ENCODE results near the gene GRIK1. TPM values are rescaled to one million over a fixed set of nuclear protein-coding genes. Genes with fewer than 3 reads are reported as not detected.
A peak's percentile ranks its signal among the peaks of the same experiment; 100 is the strongest.

Gene GRIK1
- total RNA-seq, 4 donors from 2014 or later = 1.2 to 7.4 (median 1.3) TPM; not detected in 1

DNA sequence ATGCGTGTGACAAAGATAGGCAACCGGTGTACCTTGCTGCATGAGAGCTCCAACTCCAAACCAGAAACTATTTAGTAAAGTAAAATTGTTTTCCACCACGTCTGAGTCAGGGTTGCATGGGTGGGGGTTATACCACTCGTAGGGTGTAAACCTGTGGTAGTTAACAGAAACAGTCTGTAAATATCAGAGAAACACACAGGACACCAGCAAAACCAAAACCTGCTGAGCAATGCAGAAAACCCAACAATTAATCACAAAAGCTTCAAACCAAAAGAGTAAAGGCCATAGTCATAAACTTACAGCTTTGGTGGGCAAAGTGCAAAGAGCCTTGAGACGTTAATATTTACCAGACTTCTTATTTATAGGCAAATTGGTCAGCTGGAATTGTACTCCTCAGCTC, 358.4 kb downstream of the GRIK1 start:
- no peaks in the 10 kb centered on the region for H3K9me3 ChIP-seq
- TF ChIP-seq, protein P1, sequence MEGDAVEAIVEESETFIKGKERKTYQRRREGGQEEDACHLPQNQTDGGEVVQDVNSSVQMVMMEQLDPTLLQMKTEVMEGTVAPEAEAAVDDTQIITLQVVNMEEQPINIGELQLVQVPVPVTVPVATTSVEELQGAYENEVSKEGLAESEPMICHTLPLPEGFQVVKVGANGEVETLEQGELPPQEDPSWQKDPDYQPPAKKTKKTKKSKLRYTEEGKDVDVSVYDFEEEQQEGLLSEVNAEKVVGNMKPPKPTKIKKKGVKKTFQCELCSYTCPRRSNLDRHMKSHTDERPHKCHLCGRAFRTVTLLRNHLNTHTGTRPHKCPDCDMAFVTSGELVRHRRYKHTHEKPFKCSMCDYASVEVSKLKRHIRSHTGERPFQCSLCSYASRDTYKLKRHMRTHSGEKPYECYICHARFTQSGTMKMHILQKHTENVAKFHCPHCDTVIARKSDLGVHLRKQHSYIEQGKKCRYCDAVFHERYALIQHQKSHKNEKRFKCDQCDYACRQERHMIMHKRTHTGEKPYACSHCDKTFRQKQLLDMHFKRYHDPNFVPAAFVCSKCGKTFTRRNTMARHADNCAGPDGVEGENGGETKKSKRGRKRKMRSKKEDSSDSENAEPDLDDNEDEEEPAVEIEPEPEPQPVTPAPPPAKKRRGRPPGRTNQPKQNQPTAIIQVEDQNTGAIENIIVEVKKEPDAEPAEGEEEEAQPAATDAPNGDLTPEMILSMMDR (IDR thresholded peaks at IDR 0.05) = no peak
- TF ChIP-seq POLR2A (IDR thresholded peaks at IDR 0.05) = no peak
- H3K36me3 ChIP-seq = no peaks in the 10 kb centered on the region
- H3K4me1 ChIP-seq = no peaks in the 10 kb centered on the region
- H3K4me3 ChIP-seq = peak overlapping the region in 2 of 4 donors; percentile 21 to 33
- DNase-seq = no peak
- H3K27ac ChIP-seq = peak overlapping the region in 2 of 4 donors; percentile 11 to 44
- H3K27me3 ChIP-seq = no peaks in the 10 kb centered on the region

DNA sequence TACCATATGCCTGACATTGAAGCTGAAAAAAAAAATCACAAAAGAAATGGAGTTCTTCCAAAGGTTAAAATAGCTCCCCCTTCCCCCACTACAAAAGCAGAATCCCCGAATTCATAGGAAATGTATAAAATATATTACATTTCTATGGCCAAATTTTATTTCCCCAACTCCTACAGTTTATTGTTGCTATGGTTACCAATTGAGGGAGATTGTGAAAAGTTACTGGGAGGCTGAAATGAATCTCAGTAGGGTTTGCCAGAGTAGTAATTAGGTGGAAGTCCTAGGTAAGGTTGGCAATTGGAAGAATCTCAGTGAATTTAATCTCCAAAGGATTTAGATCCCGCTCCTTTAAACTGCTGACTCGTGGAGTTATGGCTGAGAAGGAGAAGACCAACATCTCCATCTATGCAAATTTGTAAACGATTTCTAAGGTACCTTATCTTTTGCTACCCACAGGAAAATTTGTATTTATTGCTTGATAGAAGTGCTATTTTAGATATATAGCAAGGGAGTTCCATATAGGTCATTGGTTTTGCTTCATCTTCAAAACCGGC, 359.0 kb downstream of the GRIK1 start:
- no peaks in the 10 kb centered on the region for H3K4me1 ChIP-seq
- no peaks in the 10 kb centered on the region for H3K27me3 ChIP-seq
- no peak for TF ChIP-seq POLR2A (IDR thresholded peaks at IDR 0.05)
- TF ChIP-seq, protein P1 (IDR thresholded peaks at IDR 0.05) = no peak
- no peaks in the 10 kb centered on the region for H3K36me3 ChIP-seq
- no peak for DNase-seq
- H3K27ac ChIP-seq = peak overlapping the region in 2 of 4 donors; percentile 11 to 44
- H3K4me3 ChIP-seq = no peak overlapping the region
- no peaks in the 10 kb centered on the region for H3K9me3 ChIP-seq

DNA sequence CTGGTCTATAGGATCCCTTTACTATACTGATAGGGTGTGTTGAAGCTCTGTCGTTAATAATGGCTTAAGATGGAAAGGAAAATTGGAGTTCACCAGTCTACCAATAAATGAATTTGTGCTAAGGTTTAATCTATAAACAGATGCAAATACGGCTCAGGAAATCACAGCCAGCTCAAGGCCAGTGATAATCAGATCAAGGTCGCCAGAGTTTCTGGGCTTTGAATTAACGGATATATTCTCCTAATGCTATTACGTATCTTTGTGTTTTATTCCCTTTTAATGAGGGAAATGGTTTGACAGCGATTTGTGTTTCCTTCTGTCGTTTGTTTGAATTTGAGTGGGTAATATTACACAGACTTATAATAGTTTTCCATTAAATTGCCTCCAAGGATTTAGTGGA, 361.5 kb downstream of the GRIK1 start:
- no peaks in the 10 kb centered on the region for H3K27me3 ChIP-seq
- no peak overlapping the region for H3K27ac ChIP-seq
- no peaks in the 10 kb centered on the region for H3K4me1 ChIP-seq
- no peak for TF ChIP-seq POLR2A (IDR thresholded peaks at IDR 0.05)
- TF ChIP-seq, protein P1 (IDR thresholded peaks at IDR 0.05) = no peak
- H3K9me3 ChIP-seq = no peaks in the 10 kb centered on the region
- no peak overlapping the region for H3K4me3 ChIP-seq
- no peaks in the 10 kb centered on the region for H3K36me3 ChIP-seq
- DNase-seq = no peak

DNA sequence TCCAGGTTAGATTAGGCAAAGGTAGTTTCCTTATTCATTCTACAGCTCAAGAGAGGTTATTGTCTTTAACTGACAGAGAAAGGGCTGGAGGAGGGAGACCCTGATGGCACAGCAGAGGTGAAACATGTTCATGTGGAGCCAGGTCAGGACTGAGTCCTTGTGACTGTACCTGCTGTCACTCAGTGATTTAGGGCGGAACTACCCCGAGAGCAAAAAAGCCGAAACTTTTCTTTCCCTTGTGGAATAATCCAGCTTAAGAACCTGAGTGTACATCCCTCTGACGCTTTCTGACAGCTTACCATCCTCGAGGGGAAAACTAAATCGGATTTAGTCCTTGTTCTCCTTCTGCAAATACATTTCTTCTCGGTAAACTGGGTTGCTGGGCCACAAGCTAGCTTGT, 367.8 kb downstream of the GRIK1 start:
- TF ChIP-seq, protein P1 (IDR thresholded peaks at IDR 0.05) = no peak
- no peak for TF ChIP-seq POLR2A (IDR thresholded peaks at IDR 0.05)
- Histone ChIP-seq H3K27ac (no peak overlapping the region), H3K9me3 (no peaks in the 10 kb centered on the region)

DNA sequence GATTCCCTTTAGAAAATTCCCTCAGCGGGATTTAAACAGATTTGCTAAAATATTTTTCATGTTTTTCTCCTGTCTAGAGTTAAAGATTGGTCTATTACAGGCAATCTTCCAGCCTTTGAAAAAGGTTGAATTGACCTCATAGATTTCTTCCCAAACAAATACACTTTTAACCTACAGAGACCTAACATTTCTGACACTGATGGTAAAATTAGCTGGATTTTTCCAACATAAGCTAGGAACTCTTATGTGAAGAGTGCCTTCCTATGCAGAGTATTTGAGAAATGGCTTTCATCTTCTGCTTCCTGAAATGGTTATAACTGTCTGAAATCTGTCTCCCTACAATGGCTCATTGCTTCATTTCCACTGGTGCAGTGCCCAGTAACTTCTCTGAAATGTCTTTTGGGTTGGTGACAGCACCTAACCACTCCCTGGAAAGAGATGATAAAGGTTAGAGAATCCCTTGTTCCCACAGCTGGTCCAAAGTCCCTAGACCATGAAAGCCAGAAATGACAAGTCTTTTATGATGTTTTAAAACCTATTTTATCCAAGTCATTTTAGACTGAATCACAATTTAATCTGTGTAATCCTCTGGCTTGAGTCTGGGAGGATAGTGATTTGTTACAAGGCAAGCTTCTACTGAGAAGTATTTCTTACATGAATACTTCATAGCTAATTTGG, 371.6 kb downstream of the GRIK1 start:
- no peaks in the 10 kb centered on the region for H3K9me3 ChIP-seq
- H3K36me3 ChIP-seq = no peaks in the 10 kb centered on the region
- H3K27me3 ChIP-seq = no peaks in the 10 kb centered on the region
- H3K27ac ChIP-seq = no peak overlapping the region
- TF ChIP-seq, protein P1 (IDR thresholded peaks at IDR 0.05) = no peak
- no peak for TF ChIP-seq POLR2A (IDR thresholded peaks at IDR 0.05)
- no peaks in the 10 kb centered on the region for H3K4me1 ChIP-seq
- no peak for DNase-seq
- H3K4me3 ChIP-seq = no peak overlapping the region

More for the DNA sequence above, 367.8 kb downstream of the GRIK1 start:
- DNase-seq = no peak
- no peaks in the 10 kb centered on the region for H3K4me1 ChIP-seq
- H3K36me3 ChIP-seq = no peaks in the 10 kb centered on the region
- no peaks in the 10 kb centered on the region for H3K27me3 ChIP-seq
- no peak overlapping the region for H3K4me3 ChIP-seq

All from Peyer's patch (tissue), 4 donors.